ENCODE data around the gene PCDHA13.
"Not testable (repeated sequence)": the region's sequence is repeated elsewhere in the genome, so short reads cannot be mapped to it uniquely, and the experiment has no call there.

The PCDHA13 gene

DNA sequence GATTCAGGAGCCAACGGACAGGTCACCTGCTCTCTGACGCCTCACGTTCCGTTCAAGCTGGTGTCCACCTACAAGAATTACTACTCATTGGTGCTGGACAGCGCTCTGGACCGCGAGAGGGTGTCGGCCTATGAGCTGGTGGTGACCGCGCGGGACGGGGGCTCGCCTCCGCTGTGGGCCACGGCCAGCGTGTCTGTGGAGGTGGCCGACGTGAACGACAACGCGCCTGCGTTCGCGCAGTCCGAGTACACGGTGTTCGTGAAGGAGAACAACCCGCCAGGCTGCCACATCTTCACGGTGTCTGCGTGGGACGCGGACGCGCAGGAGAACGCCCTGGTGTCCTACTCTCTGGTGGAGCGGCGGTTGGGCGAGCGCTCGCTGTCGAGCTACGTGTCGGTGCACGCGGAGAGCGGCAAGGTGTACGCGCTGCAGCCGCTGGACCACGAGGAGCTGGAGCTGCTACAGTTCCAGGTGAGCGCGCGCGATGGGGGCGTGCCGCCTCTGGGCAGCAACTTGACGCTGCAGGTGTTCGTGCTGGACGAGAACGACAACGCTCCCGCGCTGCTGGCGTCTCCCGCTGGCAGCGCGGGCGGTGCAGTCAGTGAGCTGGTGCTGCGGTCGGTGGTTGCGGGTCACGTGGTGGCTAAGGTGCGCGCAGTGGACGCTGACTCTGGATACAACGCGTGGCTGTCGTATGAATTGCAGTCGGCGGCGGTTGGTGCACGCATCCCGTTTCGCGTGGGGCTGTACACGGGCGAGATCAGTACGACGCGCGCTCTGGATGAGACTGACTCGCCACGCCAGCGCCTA lies 24.5 kb upstream of the PCDHA13 start:
- Mint-ChIP-seq H3K36me3 (peaks cover 8% of the 10 kb centered on the region), H3K27ac (no peak overlapping the region), H3K9me3 (ENCODE audit: low read depth) (peaks cover 22% of the 10 kb centered on the region), H3K4me3 (no peak overlapping the region), H3K4me1 (ENCODE audit: low read depth) (no peaks in the 10 kb centered on the region), H3K27me3 (peaks cover 31% of the 10 kb centered on the region)

- Mint-ChIP-seq H3K36me3 (peaks cover 8% of the 10 kb centered on the region), H3K27me3 (peaks cover 29% of the 10 kb centered on the region), H3K4me1 (ENCODE audit: low read depth) (no peaks in the 10 kb centered on the region)
Measured at GRCh38 chr5:140857987-140858240, 24.0 kb upstream of the PCDHA13 start.

GRCh38 chr5:140862441-140863295 lies 19.3 kb upstream of the PCDHA13 start:
- peaks cover 4% of the 10 kb centered on the region for H3K9me3 Mint-ChIP-seq (ENCODE audit: low read depth)
- no peak overlapping the region for H3K27ac Mint-ChIP-seq
- no peaks in the 10 kb centered on the region for H3K4me1 Mint-ChIP-seq (ENCODE audit: low read depth)
- no peak overlapping the region for H3K4me3 Mint-ChIP-seq
- H3K27me3 Mint-ChIP-seq = peaks cover 21% of the 10 kb centered on the region
- peaks cover 6% of the 10 kb centered on the region for H3K36me3 Mint-ChIP-seq

More at GRCh38 chr5:140857987-140858240, 24.0 kb upstream of the PCDHA13 start:
- no peak overlapping the region for H3K4me3 Mint-ChIP-seq
- H3K9me3 Mint-ChIP-seq (ENCODE audit: low read depth) = peaks cover 22% of the 10 kb centered on the region
- H3K27ac Mint-ChIP-seq = no peak overlapping the region

- Mint-ChIP-seq H3K27me3 (peaks cover 25% of the 10 kb centered on the region), H3K9me3 (ENCODE audit: low read depth) (peaks cover 13% of the 10 kb centered on the region), H3K36me3 (peaks cover 12% of the 10 kb centered on the region), H3K27ac (no peak within 1 kb of the TSS), H3K4me1 (ENCODE audit: low read depth) (no peaks in the 10 kb centered on the region), H3K4me3 (no peak within 1 kb of the TSS)
Measured at GRCh38 chr5:140868721-140869554, 13.0 kb upstream of the PCDHA13 start, which contains the start of gene PCDHA11. Gene PCDHA11, plus strand, starts transcription at chr5:140868957. Its CDS starts 147 bp downstream, at chr5:140869104.

GRCh38 chr5:140869555-140869886 lies 12.4 kb upstream of the PCDHA13 start:
- Mint-ChIP-seq H3K4me3 (no peak overlapping the region), H3K4me1 (ENCODE audit: low read depth) (no peaks in the 10 kb centered on the region), H3K36me3 (peaks cover 17% of the 10 kb centered on the region)

DNA sequence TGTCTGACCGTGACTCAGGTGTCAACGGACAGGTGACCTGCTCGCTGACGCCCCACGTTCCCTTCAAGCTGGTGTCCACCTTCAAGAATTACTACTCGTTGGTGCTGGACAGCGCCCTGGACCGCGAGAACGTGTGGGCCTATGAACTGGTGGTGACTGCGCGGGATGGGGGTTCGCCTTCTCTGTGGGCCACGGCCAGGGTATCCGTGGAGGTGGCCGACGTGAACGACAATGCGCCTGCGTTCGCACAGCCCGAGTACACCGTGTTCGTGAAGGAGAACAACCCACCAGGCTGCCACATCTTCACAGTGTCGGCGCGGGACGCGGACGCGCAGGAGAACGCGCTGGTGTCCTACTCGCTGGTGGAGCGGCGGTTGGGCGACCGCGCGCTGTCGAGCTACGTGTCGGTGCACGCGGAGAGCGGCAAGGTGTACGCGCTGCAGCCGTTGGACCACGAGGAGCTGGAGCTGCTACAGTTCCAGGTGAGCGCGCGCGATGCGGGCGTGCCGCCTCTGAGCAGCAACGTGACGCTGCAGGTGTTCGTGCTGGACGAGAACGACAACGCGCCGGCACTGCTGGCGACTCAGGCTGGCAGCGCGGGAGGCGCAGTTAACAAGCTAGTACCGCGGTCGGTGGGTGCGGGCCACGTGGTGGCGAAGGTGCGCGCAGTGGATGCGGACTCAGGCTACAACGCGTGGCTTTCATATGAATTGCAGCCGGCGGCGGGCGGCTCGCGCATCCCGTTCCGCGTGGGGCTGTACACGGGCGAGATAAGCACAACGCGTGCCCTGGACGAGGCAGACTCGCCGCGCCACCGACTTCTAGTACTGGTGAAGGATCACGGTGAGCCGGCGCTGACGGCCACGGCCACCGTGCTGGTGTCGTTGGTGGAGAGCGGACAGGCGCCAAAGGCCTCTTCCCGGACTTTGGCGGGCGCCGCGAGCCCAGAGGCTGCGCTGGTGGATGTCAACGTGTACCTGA lies 11.4 kb upstream of the PCDHA13 start:
- H3K27me3 Mint-ChIP-seq = peaks cover 39% of the 10 kb centered on the region
- H3K9me3 Mint-ChIP-seq (ENCODE audit: low read depth) = peaks cover 21% of the 10 kb centered on the region
- peaks cover 17% of the 10 kb centered on the region for H3K36me3 Mint-ChIP-seq
- no peak overlapping the region for H3K27ac Mint-ChIP-seq
- H3K4me3 Mint-ChIP-seq = no peak overlapping the region
- no peaks in the 10 kb centered on the region for H3K4me1 Mint-ChIP-seq (ENCODE audit: low read depth)

More at GRCh38 chr5:140869555-140869886, 12.4 kb upstream of the PCDHA13 start:
- peaks cover 18% of the 10 kb centered on the region for H3K9me3 Mint-ChIP-seq (ENCODE audit: low read depth)
- peaks cover 31% of the 10 kb centered on the region for H3K27me3 Mint-ChIP-seq
- no peak overlapping the region for H3K27ac Mint-ChIP-seq

DNA sequence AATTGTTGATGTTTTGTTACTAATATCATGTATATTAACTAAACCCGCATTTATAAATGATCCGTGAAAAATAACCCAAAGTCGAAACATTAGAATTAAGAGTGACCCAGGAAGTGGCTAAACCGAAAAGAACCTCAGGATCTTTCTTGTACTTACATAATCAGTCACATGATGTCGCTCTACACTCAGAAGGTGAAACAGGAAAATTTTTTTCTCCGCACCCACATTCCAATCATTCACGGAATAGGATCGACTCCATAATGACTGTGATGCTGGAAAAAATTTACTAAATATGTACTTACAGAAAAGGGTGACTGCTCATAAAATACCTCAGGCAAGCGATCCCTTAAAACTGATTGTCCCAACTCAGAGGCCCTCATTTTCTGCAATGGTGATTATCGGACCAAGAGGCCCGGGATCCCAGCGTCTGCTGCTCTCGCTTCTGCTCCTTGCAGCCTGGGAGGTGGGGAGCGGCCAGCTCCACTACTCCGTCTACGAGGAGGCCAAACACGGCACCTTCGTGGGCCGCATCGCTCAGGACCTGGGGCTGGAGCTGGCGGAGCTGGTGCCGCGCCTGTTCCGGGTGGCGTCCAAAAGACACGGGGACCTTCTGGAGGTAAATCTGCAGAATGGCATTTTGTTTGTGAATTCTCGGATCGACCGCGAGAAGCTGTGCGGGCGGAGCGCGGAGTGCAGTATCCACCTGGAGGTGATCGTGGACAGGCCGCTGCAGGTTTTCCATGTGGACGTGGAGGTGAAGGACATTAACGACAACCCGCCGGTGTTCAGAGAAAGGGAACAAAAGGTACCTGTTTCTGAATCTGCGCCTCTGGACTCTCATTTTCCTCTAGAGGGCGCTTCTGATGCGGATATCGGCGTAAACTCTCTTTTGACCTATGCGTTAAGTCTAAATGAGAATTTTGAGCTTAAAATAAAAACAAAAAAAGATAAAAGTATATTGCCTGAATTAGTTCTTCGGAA lies 6.5 kb upstream of the PCDHA13 start, which contains the start of gene PCDHA12:
Gene PCDHA12, plus strand, starts transcription at position 224 of the 981 bp plus-strand sequence. Its CDS starts 165 bp downstream, at position 389.
- Mint-ChIP-seq H3K36me3 (peaks cover 21% of the 10 kb centered on the region), H3K27me3 (peaks cover 44% of the 10 kb centered on the region), H3K4me1 (ENCODE audit: low read depth) (no peaks in the 10 kb centered on the region), H3K4me3 (no peak within 1 kb of the TSS), H3K9me3 (ENCODE audit: low read depth) (peaks cover 30% of the 10 kb centered on the region), H3K27ac (no peak within 1 kb of the TSS)

DNA sequence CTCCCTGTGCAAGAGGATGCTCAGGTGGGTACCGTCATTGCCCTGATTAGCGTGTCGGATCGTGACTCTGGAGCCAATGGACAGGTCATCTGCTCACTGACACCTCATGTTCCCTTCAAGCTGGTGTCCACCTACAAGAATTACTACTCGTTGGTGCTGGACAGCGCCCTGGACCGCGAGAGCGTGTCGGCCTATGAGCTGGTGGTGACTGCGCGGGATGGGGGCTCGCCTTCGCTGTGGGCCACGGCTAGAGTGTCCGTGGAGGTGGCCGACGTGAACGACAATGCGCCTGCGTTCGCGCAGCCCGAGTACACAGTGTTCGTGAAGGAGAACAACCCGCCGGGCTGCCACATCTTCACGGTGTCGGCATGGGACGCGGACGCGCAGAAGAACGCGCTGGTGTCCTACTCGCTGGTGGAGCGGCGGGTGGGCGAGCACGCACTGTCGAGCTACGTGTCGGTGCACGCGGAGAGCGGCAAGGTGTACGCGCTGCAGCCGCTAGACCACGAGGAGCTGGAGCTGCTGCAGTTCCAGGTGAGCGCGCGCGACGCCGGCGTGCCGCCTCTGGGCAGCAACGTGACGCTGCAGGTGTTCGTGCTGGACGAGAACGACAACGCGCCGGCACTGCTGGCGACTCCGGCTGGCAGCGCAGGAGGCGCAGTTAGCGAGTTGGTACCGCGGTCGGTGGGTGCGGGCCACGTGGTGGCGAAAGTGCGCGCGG lies 5.2 kb upstream of the PCDHA13 start:
- H3K27ac Mint-ChIP-seq = not testable (repeated sequence)

GRCh38 chr5:140877262-140877581 lies 4.7 kb upstream of the PCDHA13 start:
- Mint-ChIP-seq H3K9me3 (ENCODE audit: low read depth) (peaks cover 39% of the 10 kb centered on the region), H3K4me1 (ENCODE audit: low read depth) (peaks cover 2% of the 10 kb centered on the region), H3K27me3 (peaks cover 52% of the 10 kb centered on the region), H3K36me3 (peaks cover 31% of the 10 kb centered on the region), H3K27ac (no peak overlapping the region), H3K4me3 (no peak overlapping the region)

More for the DNA sequence above, 5.2 kb upstream of the PCDHA13 start:
- Mint-ChIP-seq H3K36me3 (peaks cover 30% of the 10 kb centered on the region), H3K9me3 (ENCODE audit: low read depth) (peaks cover 40% of the 10 kb centered on the region), H3K27me3 (peaks cover 53% of the 10 kb centered on the region)
- H3K4me1 Mint-ChIP-seq (ENCODE audit: low read depth); H3K4me3 Mint-ChIP-seq: not testable (repeated sequence)

DNA sequence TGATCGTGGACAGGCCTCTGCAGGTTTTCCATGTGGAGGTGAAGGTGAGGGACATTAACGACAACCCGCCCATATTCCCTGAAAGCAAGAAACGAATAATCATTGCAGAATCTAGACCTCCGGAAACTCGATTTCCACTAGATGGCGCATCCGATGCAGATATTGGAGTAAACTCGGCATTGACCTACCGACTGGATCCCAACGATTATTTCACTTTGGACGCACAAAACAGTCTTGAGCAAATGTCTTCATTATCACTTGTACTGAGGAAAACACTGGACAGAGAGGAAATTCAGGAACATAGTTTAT lies 621 bp downstream of the PCDHA13 start:
- no peak overlapping the region for H3K27ac Mint-ChIP-seq
- H3K4me1 Mint-ChIP-seq (ENCODE audit: low read depth) = peaks cover 2% of the 10 kb centered on the region
- peaks cover 39% of the 10 kb centered on the region for H3K9me3 Mint-ChIP-seq (ENCODE audit: low read depth)
- H3K4me3 Mint-ChIP-seq = no peak overlapping the region
- peaks cover 37% of the 10 kb centered on the region for H3K27me3 Mint-ChIP-seq
- H3K36me3 Mint-ChIP-seq = peaks cover 23% of the 10 kb centered on the region

DNA sequence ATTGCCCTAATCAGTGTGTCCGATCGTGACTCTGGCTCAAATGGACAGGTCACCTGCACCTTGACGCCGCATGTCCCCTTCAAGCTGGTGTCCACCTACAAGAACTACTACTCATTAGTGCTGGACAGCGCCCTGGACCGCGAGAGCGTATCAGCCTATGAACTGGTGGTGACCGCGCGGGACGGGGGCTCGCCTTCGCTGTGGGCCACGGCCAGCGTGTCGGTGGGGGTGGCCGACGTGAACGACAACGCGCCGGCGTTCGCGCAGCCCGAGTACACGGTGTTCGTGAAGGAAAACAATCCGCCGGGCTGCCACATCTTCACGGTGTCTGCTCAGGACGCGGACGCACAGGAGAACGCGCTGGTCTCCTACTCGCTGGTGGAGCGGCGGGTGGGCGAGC lies 1.4 kb downstream of the PCDHA13 start:
- H3K4me1 Mint-ChIP-seq (ENCODE audit: low read depth) = peaks cover 2% of the 10 kb centered on the region
- H3K4me3 Mint-ChIP-seq = no peak overlapping the region
- H3K9me3 Mint-ChIP-seq (ENCODE audit: low read depth) = peaks cover 39% of the 10 kb centered on the region
- H3K36me3 Mint-ChIP-seq = peaks cover 23% of the 10 kb centered on the region
- H3K27ac Mint-ChIP-seq = no peak overlapping the region
- peaks cover 38% of the 10 kb centered on the region for H3K27me3 Mint-ChIP-seq

DNA sequence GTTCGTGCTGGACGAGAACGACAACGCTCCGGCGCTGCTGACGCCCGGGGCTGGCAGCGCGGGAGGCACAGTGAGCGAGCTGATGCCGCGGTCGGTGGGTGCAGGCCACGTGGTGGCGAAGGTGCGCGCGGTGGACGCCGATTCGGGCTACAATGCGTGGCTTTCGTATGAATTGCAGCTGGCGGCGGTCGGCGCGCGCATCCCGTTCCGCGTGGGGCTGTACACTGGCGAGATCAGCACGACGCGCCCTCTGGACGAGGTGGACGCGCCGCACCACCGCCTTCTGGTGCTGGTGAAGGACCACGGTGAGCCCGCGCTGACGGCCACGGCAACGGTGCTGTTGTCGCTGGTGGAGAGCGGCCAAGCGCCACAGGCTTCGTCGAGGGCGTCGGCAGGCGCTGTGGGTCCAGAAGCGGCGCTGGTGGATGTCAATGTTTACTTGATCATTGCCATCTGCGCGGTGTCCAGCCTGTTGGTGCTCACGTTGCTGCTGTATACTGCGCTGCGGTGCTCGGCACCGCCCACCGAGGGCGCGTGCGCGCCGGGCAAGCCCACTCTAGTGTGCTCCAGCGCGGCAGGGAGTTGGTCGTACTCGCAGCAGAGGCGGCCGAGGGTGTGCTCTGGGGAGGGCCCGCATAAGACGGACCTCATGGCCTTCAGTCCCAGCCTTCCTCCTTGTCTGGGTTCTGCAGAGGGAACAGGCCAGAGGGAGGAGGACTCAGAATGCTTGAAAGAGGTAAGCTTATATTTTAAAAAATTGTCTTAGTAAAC lies 2.2 kb downstream of the PCDHA13 start:
- Mint-ChIP-seq H3K4me3 (no peak overlapping the region), H3K27ac (no peak overlapping the region), H3K36me3 (peaks cover 20% of the 10 kb centered on the region), H3K27me3 (peaks cover 34% of the 10 kb centered on the region), H3K4me1 (ENCODE audit: low read depth) (peaks cover 2% of the 10 kb centered on the region), H3K9me3 (ENCODE audit: low read depth) (peaks cover 35% of the 10 kb centered on the region)
